ENCODE results near the gene ANKDD1B.

Gene ANKDD1B

DNA sequence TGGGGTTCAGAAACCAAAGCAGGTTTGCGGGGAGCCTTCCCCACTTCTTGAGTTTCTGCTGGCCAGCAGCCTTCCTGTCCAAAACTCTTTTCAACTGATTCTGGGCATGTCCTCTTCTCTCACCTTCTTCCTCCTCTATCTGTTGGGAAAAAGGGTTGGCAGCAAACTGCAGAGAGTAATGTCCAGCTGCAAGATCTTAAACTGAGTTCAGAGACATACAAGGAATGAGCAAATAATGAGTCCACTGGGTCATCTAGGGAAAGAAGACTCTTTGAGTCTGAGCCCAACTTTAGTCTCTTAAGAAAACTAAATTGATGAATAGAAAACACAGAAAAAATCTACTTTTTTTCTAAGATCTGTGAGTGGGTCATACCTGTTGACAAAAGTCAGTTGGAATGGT is 16.5 kb downstream of the ANKDD1B start:
- Histone ChIP-seq H3K36me3 (ENCODE audit: control insufficient read depth in 2 of 2, insufficient read depth in 1 of 2, low read length in 2 of 2) (no peaks in the 10 kb centered on the region), H3K4me1 (ENCODE audit: control insufficient read depth, insufficient read depth, low read length) (no peaks in the 10 kb centered on the region), H3K9me3 (ENCODE audit: control insufficient read depth, insufficient read depth, low read depth, low read length) (no peaks in the 10 kb centered on the region), H3K27ac (ENCODE audit: extremely low read depth, low read depth, low read length) (no peak overlapping the region), H3K4me3 (ENCODE audit: low read depth, low read length) (no peak overlapping the region)
- no peak for TF ChIP-seq ZNF791 (tag by site-specific recombination; IDR thresholded peaks at IDR 0.05)
- no peak for TF ChIP-seq ZNF2 (tag by site-specific recombination; IDR thresholded peaks at IDR 0.05)
- TF ChIP-seq ZNF24 (tag by site-specific recombination; IDR thresholded peaks at IDR 0.05), result no peak
- TF ChIP-seq ZNF169 (tag by site-specific recombination; IDR thresholded peaks at IDR 0.05), result no peak
- TF ChIP-seq ZBTB21 (tag by site-specific recombination; IDR thresholded peaks at IDR 0.05), result no peak
- TF ChIP-seq ZNF626 (tag by site-specific recombination; IDR thresholded peaks at IDR 0.05), result no peak
- ChIA-PET CTCF (no interaction called here), POLR2A (no interaction called here)

DNA sequence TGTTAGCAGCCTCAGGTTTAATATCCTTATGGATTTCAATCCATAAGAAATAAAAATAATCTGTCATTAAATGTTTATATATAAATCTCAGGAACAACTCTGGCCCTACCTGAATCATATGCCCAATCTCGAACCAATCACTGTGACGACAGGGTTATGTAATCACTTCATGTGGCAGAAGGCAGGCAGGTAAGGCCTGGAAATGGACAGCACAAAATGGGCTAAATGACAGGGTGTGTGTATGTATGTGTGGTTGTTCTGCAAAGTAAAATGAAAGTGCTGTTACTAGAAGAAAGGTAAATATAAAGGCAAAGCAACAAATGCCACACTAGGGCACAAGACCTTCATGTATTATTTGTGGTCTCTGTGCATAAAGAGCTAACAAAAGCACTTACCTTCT is 19.6 kb downstream of the ANKDD1B start:
- Histone ChIP-seq H3K27ac (ENCODE audit: extremely low read depth, low read depth, low read length) (no peak overlapping the region), H3K4me3 (ENCODE audit: low read depth, low read length) (no peak overlapping the region), H3K36me3 (ENCODE audit: control insufficient read depth in 2 of 2, insufficient read depth in 1 of 2, low read length in 2 of 2) (no peaks in the 10 kb centered on the region), H3K4me1 (ENCODE audit: control insufficient read depth, insufficient read depth, low read length) (no peaks in the 10 kb centered on the region), H3K9me3 (ENCODE audit: control insufficient read depth, insufficient read depth, low read depth, low read length) (no peaks in the 10 kb centered on the region)
- ChIA-PET CTCF (interaction anchor here (1.2 kb wide), 1 partner anchor 49 kb away, joined by 4 read pairs; no protein-coding TSS in a partner anchor), POLR2A (no interaction called here)
- TF ChIP-seq, protein P1, sequence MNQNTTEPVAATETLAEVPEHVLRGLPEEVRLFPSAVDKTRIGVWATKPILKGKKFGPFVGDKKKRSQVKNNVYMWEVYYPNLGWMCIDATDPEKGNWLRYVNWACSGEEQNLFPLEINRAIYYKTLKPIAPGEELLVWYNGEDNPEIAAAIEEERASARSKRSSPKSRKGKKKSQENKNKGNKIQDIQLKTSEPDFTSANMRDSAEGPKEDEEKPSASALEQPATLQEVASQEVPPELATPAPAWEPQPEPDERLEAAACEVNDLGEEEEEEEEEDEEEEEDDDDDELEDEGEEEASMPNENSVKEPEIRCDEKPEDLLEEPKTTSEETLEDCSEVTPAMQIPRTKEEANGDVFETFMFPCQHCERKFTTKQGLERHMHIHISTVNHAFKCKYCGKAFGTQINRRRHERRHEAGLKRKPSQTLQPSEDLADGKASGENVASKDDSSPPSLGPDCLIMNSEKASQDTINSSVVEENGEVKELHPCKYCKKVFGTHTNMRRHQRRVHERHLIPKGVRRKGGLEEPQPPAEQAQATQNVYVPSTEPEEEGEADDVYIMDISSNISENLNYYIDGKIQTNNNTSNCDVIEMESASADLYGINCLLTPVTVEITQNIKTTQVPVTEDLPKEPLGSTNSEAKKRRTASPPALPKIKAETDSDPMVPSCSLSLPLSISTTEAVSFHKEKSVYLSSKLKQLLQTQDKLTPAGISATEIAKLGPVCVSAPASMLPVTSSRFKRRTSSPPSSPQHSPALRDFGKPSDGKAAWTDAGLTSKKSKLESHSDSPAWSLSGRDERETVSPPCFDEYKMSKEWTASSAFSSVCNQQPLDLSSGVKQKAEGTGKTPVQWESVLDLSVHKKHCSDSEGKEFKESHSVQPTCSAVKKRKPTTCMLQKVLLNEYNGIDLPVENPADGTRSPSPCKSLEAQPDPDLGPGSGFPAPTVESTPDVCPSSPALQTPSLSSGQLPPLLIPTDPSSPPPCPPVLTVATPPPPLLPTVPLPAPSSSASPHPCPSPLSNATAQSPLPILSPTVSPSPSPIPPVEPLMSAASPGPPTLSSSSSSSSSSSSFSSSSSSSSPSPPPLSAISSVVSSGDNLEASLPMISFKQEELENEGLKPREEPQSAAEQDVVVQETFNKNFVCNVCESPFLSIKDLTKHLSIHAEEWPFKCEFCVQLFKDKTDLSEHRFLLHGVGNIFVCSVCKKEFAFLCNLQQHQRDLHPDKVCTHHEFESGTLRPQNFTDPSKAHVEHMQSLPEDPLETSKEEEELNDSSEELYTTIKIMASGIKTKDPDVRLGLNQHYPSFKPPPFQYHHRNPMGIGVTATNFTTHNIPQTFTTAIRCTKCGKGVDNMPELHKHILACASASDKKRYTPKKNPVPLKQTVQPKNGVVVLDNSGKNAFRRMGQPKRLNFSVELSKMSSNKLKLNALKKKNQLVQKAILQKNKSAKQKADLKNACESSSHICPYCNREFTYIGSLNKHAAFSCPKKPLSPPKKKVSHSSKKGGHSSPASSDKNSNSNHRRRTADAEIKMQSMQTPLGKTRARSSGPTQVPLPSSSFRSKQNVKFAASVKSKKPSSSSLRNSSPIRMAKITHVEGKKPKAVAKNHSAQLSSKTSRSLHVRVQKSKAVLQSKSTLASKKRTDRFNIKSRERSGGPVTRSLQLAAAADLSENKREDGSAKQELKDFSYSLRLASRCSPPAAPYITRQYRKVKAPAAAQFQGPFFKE (tag by site-specific recombination; IDR thresholded peaks at IDR 0.05; ENCODE audit: borderline replicate concordance), result no peak
- TF ChIP-seq ZNF621 (tag by site-specific recombination; IDR thresholded peaks at IDR 0.05) (no peak), ZNF335 (tag by site-specific recombination; conservative IDR thresholded peaks at IDR 0.05) (no peak), ZNF768 (tag by site-specific recombination; IDR thresholded peaks at IDR 0.05) (no peak), ZNF19 (tag by site-specific recombination; IDR thresholded peaks at IDR 0.05; ENCODE audit: low read depth) (no peak), ZNF112 (tag by site-specific recombination; IDR thresholded peaks at IDR 0.05) (no peak), ZNF610 (tag by site-specific recombination; IDR thresholded peaks at IDR 0.05; ENCODE audit: borderline replicate concordance) (no peak), SCRT1 (tag by site-specific recombination; IDR thresholded peaks at IDR 0.05; ENCODE audit: borderline replicate concordance) (no peak), ZNF433 (tag by site-specific recombination; IDR thresholded peaks at IDR 0.05; ENCODE audit: low read depth) (no peak)
- TF ChIP-seq, protein P2, sequence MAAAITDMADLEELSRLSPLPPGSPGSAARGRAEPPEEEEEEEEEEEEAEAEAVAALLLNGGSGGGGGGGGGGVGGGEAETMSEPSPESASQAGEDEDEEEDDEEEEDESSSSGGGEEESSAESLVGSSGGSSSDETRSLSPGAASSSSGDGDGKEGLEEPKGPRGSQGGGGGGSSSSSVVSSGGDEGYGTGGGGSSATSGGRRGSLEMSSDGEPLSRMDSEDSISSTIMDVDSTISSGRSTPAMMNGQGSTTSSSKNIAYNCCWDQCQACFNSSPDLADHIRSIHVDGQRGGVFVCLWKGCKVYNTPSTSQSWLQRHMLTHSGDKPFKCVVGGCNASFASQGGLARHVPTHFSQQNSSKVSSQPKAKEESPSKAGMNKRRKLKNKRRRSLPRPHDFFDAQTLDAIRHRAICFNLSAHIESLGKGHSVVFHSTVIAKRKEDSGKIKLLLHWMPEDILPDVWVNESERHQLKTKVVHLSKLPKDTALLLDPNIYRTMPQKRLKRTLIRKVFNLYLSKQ (tag by site-specific recombination; IDR thresholded peaks at IDR 0.05; ENCODE audit: borderline replicate concordance), result no peak

DNA sequence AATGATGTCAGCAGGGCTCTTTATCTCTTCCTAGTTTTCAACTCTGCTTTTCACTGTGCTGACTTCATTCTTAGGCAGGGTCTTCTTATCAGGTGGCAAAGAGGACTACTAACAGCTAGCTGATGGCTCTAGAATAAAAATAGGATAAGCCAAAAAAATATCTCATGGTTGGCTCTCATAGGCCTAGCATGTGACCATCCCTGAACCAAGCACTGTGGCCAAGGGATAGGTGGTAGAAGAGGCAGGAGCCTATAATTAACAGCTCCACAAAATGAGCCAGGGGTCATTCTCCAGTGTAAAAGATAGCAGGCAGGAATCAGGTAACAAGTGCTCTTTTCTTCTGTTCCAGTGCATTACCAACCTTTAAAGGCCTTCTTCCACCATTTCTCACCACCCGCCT is 21.1 kb downstream of the ANKDD1B start:
- H3K4me3 ChIP-seq (ENCODE audit: low read depth, low read length), result no peak overlapping the region
- CTCF ChIA-PET, result no interaction called here
- no peaks in the 10 kb centered on the region for H3K4me1 ChIP-seq (ENCODE audit: control insufficient read depth, insufficient read depth, low read length)
- H3K9me3 ChIP-seq (ENCODE audit: control insufficient read depth, insufficient read depth, low read depth, low read length), result no peaks in the 10 kb centered on the region
- H3K36me3 ChIP-seq (ENCODE audit: control insufficient read depth in 2 of 2, insufficient read depth in 1 of 2, low read length in 2 of 2), result no peaks in the 10 kb centered on the region
- TF ChIP-seq, protein P3, sequence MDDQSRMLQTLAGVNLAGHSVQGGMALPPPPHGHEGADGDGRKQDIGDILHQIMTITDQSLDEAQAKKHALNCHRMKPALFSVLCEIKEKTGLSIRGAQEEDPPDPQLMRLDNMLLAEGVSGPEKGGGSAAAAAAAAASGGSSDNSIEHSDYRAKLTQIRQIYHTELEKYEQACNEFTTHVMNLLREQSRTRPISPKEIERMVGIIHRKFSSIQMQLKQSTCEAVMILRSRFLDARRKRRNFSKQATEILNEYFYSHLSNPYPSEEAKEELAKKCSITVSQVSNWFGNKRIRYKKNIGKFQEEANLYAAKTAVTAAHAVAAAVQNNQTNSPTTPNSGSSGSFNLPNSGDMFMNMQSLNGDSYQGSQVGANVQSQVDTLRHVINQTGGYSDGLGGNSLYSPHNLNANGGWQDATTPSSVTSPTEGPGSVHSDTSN (CRISPR knock-in tag; IDR thresholded peaks at IDR 0.05), result no peak
- TF ChIP-seq YY2 (tag by site-specific recombination; IDR thresholded peaks at IDR 0.05), result no peak
- TF ChIP-seq ZNF585B (tag by site-specific recombination; IDR thresholded peaks at IDR 0.05), result no peak
- TF ChIP-seq ZNF670 (tag by site-specific recombination; IDR thresholded peaks at IDR 0.05; ENCODE audit: low read depth), result no peak
- H3K27ac ChIP-seq (ENCODE audit: extremely low read depth, low read depth, low read length), result no peak overlapping the region
- POLR2A ChIA-PET, result no interaction called here

Data from HEK293 (cell line).